ENCODE results near the gene VDAC1. TPM values are rescaled to one million over a fixed set of nuclear protein-coding genes. Genes with fewer than 3 reads are reported as not detected.
"Not testable (repeated sequence)": the region's sequence is repeated elsewhere in the genome, so short reads cannot be mapped to it uniquely, and the experiment has no call there.

The VDAC1 gene
- total RNA-seq, 4 donors from 2014 or later, result 113 to 125 (median 118) TPM

DNA sequence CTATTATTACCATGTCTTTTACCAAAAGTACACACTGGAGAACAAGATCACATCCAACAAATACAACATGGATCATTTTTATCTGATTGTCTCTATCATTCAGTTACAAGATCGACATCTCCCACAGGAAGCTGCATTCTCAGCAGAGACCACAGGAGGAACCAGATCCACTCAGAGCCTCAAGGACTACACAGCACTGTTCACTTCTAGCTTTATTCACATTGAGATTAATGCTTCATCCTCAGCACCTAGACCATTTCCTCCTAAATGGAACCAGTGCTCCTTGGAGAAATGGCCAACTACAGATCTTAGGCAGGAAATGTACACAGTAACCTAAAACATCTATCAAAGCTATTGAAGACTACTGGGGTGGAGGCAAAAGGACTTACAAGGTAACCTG lies 23.1 kb downstream of the VDAC1 start:
- H3K27ac ChIP-seq (replicated peaks in 1 of 4), result no peak overlapping the region

DNA sequence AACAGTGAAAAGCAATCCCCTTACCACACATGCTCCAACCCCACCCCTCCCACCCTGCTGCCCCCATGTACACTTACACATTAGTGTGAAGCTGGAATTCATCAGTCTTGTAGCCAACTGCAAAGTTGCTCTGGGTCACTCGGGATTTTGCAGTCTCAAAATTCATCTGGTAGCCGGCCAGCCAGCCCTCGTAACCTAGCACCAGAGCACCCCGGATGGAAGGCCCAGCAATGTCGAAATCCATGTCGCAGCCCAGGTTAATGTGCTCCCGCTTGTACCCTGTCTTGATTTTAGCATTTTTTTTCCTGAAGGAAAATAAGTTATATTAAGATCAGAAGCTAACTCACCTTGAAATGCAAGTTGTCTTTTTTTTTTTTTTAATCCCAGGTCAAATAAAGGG lies 24.1 kb downstream of the VDAC1 start:
- H3K36me3 ChIP-seq, result peaks cover 19 to 97% (median 87%) of the 10 kb centered on the region in 4 donors
- H3K4me1 ChIP-seq, result peaks cover 10 to 20% (median 16%) of the 10 kb centered on the region in 4 donors
- WGBS, result 54% methylated on average over 7 of the region's 7 CpGs
- intact Hi-C loops (cut with DNase I), result no loop called here
- no peak overlapping the region for H3K4me3 ChIP-seq
- no peaks in the 10 kb centered on the region for H3K9me3 ChIP-seq
- DNase-seq (ENCODE audit: extremely low spot score), result no peak
- H3K27ac ChIP-seq (replicated peaks in 1 of 4), result no peak overlapping the region
- no peaks in the 10 kb centered on the region for H3K27me3 ChIP-seq
- no peak for TF ChIP-seq EP300 (IDR thresholded peaks at IDR 0.05)
- TF ChIP-seq POLR2AphosphoS5 (IDR thresholded peaks at IDR 0.05), result no peak
- no peak for TF ChIP-seq POLR2A (IDR thresholded peaks at IDR 0.05; ENCODE audit: low read depth)
- TF ChIP-seq, protein P1, sequence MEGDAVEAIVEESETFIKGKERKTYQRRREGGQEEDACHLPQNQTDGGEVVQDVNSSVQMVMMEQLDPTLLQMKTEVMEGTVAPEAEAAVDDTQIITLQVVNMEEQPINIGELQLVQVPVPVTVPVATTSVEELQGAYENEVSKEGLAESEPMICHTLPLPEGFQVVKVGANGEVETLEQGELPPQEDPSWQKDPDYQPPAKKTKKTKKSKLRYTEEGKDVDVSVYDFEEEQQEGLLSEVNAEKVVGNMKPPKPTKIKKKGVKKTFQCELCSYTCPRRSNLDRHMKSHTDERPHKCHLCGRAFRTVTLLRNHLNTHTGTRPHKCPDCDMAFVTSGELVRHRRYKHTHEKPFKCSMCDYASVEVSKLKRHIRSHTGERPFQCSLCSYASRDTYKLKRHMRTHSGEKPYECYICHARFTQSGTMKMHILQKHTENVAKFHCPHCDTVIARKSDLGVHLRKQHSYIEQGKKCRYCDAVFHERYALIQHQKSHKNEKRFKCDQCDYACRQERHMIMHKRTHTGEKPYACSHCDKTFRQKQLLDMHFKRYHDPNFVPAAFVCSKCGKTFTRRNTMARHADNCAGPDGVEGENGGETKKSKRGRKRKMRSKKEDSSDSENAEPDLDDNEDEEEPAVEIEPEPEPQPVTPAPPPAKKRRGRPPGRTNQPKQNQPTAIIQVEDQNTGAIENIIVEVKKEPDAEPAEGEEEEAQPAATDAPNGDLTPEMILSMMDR (IDR thresholded peaks at IDR 0.05), result no peak

More for the DNA sequence above, 23.1 kb downstream of the VDAC1 start:
- no peak for DNase-seq (ENCODE audit: extremely low spot score)
- TF ChIP-seq, protein P1 (IDR thresholded peaks at IDR 0.05), result no peak
- TF ChIP-seq POLR2AphosphoS5 (IDR thresholded peaks at IDR 0.05) (no peak), EP300 (IDR thresholded peaks at IDR 0.05) (no peak), POLR2A (IDR thresholded peaks at IDR 0.05; ENCODE audit: low read depth) (no peak)
- H3K27me3 ChIP-seq, result no peaks in the 10 kb centered on the region
- peaks cover 13 to 97% (median 86%) of the 10 kb centered on the region in 4 donors for H3K36me3 ChIP-seq
- no peak overlapping the region for H3K4me3 ChIP-seq
- 82% methylated on average over 1 of the region's 1 CpG for WGBS
- peaks cover 13 to 21% (median 19%) of the 10 kb centered on the region in 4 donors for H3K4me1 ChIP-seq
- intact Hi-C loops (cut with DNase I), result no loop called here
- no peaks in the 10 kb centered on the region for H3K9me3 ChIP-seq

DNA sequence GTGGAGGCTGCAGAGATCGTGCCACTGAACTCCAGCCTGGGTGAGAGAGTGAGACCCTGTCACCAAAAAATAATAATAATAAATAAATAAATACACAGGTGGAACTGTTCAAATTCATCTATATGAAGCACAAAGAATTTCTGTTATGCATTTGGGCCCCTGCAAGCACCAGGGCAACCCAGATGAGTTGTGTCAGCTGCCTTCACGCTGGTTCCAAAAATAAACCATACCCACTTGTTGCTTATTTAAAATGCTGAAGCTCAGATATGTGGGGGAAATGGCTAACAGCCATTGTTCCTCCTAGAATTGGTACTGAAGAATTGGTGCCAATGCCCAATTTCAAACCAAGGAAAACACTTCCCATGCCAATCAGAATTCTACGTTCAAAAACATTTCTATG lies 25.8 kb downstream of the VDAC1 start:
- peaks cover 35 to 97% (median 88%) of the 10 kb centered on the region in 4 donors for H3K36me3 ChIP-seq
- no peaks in the 10 kb centered on the region for H3K27me3 ChIP-seq
- H3K4me3 ChIP-seq, result no peak overlapping the region
- H3K4me1 ChIP-seq, result peaks cover 7 to 17% (median 13%) of the 10 kb centered on the region in 4 donors
- H3K27ac ChIP-seq (replicated peaks in 1 of 4), result no peak overlapping the region
- no peaks in the 10 kb centered on the region for H3K9me3 ChIP-seq
- TF ChIP-seq EP300 (IDR thresholded peaks at IDR 0.05) (no peak), POLR2A (IDR thresholded peaks at IDR 0.05; ENCODE audit: low read depth) (no peak), POLR2AphosphoS5 (IDR thresholded peaks at IDR 0.05) (no peak)
- TF ChIP-seq, protein P1 (IDR thresholded peaks at IDR 0.05), result no peak
- DNase-seq (ENCODE audit: extremely low spot score), result no peak
- WGBS, result 78% methylated on average over 3 of the region's 3 CpGs
- intact Hi-C loops (cut with DNase I), result no loop called here

DNA sequence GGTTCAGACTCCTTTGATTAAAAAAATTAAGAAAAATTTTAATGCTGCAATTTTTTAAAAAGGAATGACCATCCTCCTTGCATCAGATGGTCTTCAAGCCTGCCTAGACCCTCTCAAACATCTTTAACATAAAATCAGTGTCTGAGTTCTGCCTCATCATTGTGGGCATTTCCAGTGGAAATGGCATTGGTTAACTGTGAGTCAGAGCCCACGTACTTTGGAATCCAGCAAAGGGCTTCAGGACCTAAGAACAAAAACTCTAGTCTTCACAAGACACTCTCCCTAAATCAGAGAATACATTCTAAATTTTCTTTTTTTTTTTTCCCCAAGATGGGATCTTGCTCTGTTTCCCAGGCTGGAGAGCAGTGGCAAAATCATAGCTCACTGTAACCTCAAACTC lies 26.9 kb downstream of the VDAC1 start:
- Histone ChIP-seq H3K27me3 (no peaks in the 10 kb centered on the region), H3K36me3 (peaks cover 46 to 97% (median 89%) of the 10 kb centered on the region in 4 donors), H3K4me1 (peaks cover 7 to 17% (median 13%) of the 10 kb centered on the region in 4 donors), H3K27ac (replicated peaks in 1 of 4) (no peak overlapping the region), H3K4me3 (no peak overlapping the region), H3K9me3 (no peaks in the 10 kb centered on the region)
- 35% methylated on average over 1 of the region's 1 CpG for WGBS
- intact Hi-C loops (cut with DNase I), result no loop called here
- no peak for DNase-seq (ENCODE audit: extremely low spot score)
- no peak for TF ChIP-seq EP300 (IDR thresholded peaks at IDR 0.05)

DNA sequence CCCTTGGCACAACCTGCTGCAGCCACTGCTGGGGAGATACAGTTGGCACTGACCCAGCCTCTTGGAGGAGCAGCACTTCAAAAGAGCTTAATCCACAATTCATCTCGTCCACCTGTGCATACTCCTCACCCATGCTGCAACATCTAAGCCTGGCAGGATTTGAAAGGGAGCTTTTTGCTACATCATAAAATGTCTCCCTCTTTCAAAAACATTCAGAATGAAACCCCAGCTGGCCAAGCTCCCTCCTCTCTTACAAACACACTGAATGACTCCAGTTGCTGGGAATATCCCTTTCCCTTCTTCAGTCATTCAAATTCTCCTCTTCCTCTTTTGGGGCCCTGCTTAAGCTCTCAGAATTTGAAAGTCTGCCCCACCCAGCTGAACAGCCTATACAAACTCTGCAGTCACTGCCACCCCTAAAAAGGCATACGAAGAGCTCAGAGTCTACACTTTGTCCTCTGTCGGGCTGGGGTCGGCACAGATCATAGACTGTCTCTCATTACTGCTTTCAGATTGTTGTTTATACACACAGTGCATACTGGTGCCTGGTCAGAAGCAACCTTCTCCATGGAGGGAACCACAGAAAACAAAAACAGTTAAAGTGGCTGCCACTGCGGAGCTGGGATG lies 27.5 kb downstream of the VDAC1 start:
- Histone ChIP-seq H3K36me3 (peaks cover 52 to 97% (median 89%) of the 10 kb centered on the region in 4 donors), H3K9me3 (no peaks in the 10 kb centered on the region), H3K27me3 (no peaks in the 10 kb centered on the region), H3K27ac (replicated peaks in 1 of 4) (no peak overlapping the region), H3K4me3 (no peak overlapping the region), H3K4me1 (peaks cover 7 to 17% (median 13%) of the 10 kb centered on the region in 4 donors)
- intact Hi-C loops (cut with DNase I), result no loop called here
- no peak for TF ChIP-seq POLR2A (IDR thresholded peaks at IDR 0.05; ENCODE audit: low read depth)
- TF ChIP-seq, protein P1 (IDR thresholded peaks at IDR 0.05), result no peak
- DNase-seq (ENCODE audit: extremely low spot score), result no peak
- WGBS, result 61% methylated on average over 5 of the region's 5 CpGs

DNA sequence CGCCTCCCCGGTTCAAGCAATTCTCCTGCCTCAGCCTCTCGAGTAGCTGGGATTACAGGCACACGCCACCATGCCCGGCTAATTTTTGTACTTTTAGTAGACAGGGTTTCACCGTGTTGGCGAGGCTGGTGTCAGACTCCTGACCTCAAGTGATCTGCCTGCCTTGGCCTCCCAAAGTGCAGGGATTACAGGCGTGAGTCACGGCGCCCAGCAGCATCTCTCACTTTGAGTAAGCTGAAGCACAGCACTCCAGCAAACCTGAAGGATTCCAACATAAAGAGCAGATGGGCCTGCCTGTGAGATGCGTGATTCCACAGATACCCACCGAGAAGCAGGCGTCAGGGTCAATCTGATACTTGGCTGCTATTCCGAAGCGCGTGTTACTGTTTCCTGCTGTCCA lies 29.2 kb downstream of the VDAC1 start:
- WGBS, result 97% methylated on average over 16 of the region's 16 CpGs
- Histone ChIP-seq H3K36me3 (peaks cover 50 to 95% (median 85%) of the 10 kb centered on the region in 4 donors), H3K4me1 (peaks cover 7 to 17% (median 13%) of the 10 kb centered on the region in 4 donors)
- intact Hi-C loops (cut with DNase I); H3K9me3 ChIP-seq; H3K27me3 ChIP-seq; H3K27ac ChIP-seq (replicated peaks in 1 of 4); H3K4me3 ChIP-seq; DNase-seq (ENCODE audit: extremely low spot score): not testable (repeated sequence)
